Fibroblast of lung (primary cell): ENCODE measurements around the gene PBX1. TPM values are rescaled to one million over a fixed set of nuclear protein-coding genes. Genes with fewer than 3 reads are reported as not detected.

Source experiments
- DNase-seq, 2 donors: peaks; one replicate each; pipeline versions ENCODE4 v3.0.0 to v3.0.0-alpha.2; 2010; ENCODE audit warnings: low read depth in 2 of 2
- H2AFZ ChIP-seq: 2 replicates; pipeline ENCODE4 v1.5.1; 2012; ENCODE audit warnings: low read length, control low read depth, inconsistent platforms
- H3K27ac ChIP-seq: 2 replicates; pipeline ENCODE4 v1.5.1; 2011; ENCODE audit warnings: low read length, control low read depth; ENCODE audit not compliant: insufficient read depth
- H3K27me3 ChIP-seq: 2 replicates; pipeline ENCODE4 v1.5.1; 2011; ENCODE audit warnings: mild to moderate bottlenecking, low read length; ENCODE audit not compliant: control insufficient read depth, insufficient read depth
- H3K36me3 ChIP-seq: 2 replicates; pipeline ENCODE4 v1.5.1; 2011; ENCODE audit warnings: low read length; ENCODE audit not compliant: control insufficient read depth, insufficient read depth
- H3K4me1 ChIP-seq: 2 replicates; pipeline ENCODE4 v1.5.1; 2011; ENCODE audit warnings: low read length; ENCODE audit not compliant: control insufficient read depth, insufficient read depth; ENCODE audit errors: extremely low read depth
- H3K4me2 ChIP-seq: 2 replicates; pipeline ENCODE4 v1.5.1; 2011; ENCODE audit warnings: low read length, control low read depth; ENCODE audit not compliant: insufficient read depth; ENCODE audit errors: extremely low read depth
- H3K4me3 ChIP-seq, 4 experiments: fragments of 200-600 bp in 1 of 4; sonication (generic) in 1 of 4; replicated peaks in 1 of 4; 2 replicates each; pipeline ENCODE4 v1.5.1; 2011 to 2016; ENCODE audit warnings: low read length in 4 of 4, low read depth in 3 of 4, mild to moderate bottlenecking in 3 of 4, control low read depth in 2 of 4, inconsistent platforms in 1 of 4, mixed read lengths in 1 of 4; ENCODE audit not compliant: insufficient read depth in 1 of 4; ENCODE audit errors: control extremely low read depth in 1 of 4
- H3K79me2 ChIP-seq: 2 replicates; pipeline ENCODE4 v1.5.1; 2012; ENCODE audit warnings: mild to moderate bottlenecking, low read length, inconsistent platforms; ENCODE audit not compliant: control insufficient read depth, insufficient read depth
- H3K9ac ChIP-seq: 2 replicates; pipeline ENCODE4 v1.5.1; 2011; ENCODE audit warnings: mild to moderate bottlenecking, low read length, control low read depth; ENCODE audit not compliant: insufficient read depth
- H3K9me3 ChIP-seq: 2 replicates; pipeline ENCODE4 v1.5.1; 2012; ENCODE audit warnings: low read depth, low read length; ENCODE audit not compliant: control insufficient read depth, insufficient read depth
- H4K20me1 ChIP-seq: 2 replicates; pipeline ENCODE4 v1.5.1; 2011; ENCODE audit warnings: low read length; ENCODE audit not compliant: control insufficient read depth, insufficient read depth; ENCODE audit errors: extremely low read depth
- CTCF ChIP-seq, 2 donors: IDR thresholded peaks in 1 of 2; conservative IDR thresholded peaks in 1 of 2; 1 replicate in 1 of 2; 2 replicates in 1 of 2; pipeline ENCODE4 v1.5.1; 2011 to 2012; ENCODE audit warnings: low read length in 2 of 2, control low read depth in 1 of 2, inconsistent platforms in 1 of 2, low read depth in 1 of 2, mild to moderate bottlenecking in 1 of 2
- EZH2 ChIP-seq: IDR thresholded peaks from 2 replicates; pipeline ENCODE4 v1.5.1; 2012; ENCODE audit warnings: low read length, control low read depth, mild to moderate bottlenecking; ENCODE audit errors: missing control alignments
- polyA plus RNA-seq, 2 donors: library from polyadenylated mRNA; depleted of rRNA in 1 of 2; stranded (reverse) in 1 of 2; unstranded in 1 of 2; fragments of >200 nt; gene quantifications; 2 replicates each; pipeline ENCODE4 v1.2.1, GENCODE V29; 2011 to 2012; ENCODE audit warnings: missing spikeins in 1 of 2
- total RNA-seq: library from RNA; depleted of rRNA; stranded (reverse); fragments of >200 nt; gene quantifications from 2 replicates; pipeline ENCODE4 v1.2.1, GENCODE V29; 2014

PBX1 gene
- total and polyA plus RNA-seq, 2 donors (not counting 1 experiment from before 2014, with no cell fraction given) = 43.1 to 46.7 TPM

GRCh38 chr1:164662955-164663354, 104.0 kb downstream of the PBX1 start:
- no peak overlapping the region for H3K4me3 ChIP-seq
- H3K9ac ChIP-seq = no peak overlapping the region
- no peaks in the 10 kb centered on the region for H4K20me1 ChIP-seq
- H2AFZ ChIP-seq = no peak overlapping the region
- no peak overlapping the region for H3K27ac ChIP-seq
- no peak for DNase-seq
- H3K4me1 ChIP-seq = no peaks in the 10 kb centered on the region
- no peaks in the 10 kb centered on the region for H3K27me3 ChIP-seq
- H3K79me2 ChIP-seq = no peaks in the 10 kb centered on the region
- H3K36me3 ChIP-seq = no peaks in the 10 kb centered on the region
- no peak overlapping the region for H3K4me2 ChIP-seq
- no peak for TF ChIP-seq EZH2
- TF ChIP-seq CTCF (conservative IDR thresholded peaks at IDR 0.05 in 1 of 2, IDR thresholded peaks at IDR 0.05 in 1 of 2; ENCODE audit: low read depth in 1 of 2, low read length in 2 of 2) = no peak
- no peaks in the 10 kb centered on the region for H3K9me3 ChIP-seq

GRCh38 chr1:164664127-164664526, 105.1 kb downstream of the PBX1 start:
- H3K9ac ChIP-seq = no peak overlapping the region
- H3K9me3 ChIP-seq = no peaks in the 10 kb centered on the region
- no peaks in the 10 kb centered on the region for H3K79me2 ChIP-seq
- no peaks in the 10 kb centered on the region for H3K4me1 ChIP-seq
- H3K27ac ChIP-seq = no peak overlapping the region
- no peaks in the 10 kb centered on the region for H4K20me1 ChIP-seq
- H3K4me3 ChIP-seq = no peak overlapping the region
- TF ChIP-seq EZH2 (no peak), CTCF (conservative IDR thresholded peaks at IDR 0.05 in 1 of 2, IDR thresholded peaks at IDR 0.05 in 1 of 2; ENCODE audit: low read depth in 1 of 2, low read length in 2 of 2) (no peak)
- no peaks in the 10 kb centered on the region for H3K27me3 ChIP-seq
- H2AFZ ChIP-seq = no peak overlapping the region
- H3K4me2 ChIP-seq = no peak overlapping the region
- no peak for DNase-seq
- H3K36me3 ChIP-seq = no peaks in the 10 kb centered on the region

GRCh38 chr1:164667001-164667400, 108.0 kb downstream of the PBX1 start:
- no peak for TF ChIP-seq EZH2
- TF ChIP-seq CTCF (conservative IDR thresholded peaks at IDR 0.05 in 1 of 2, IDR thresholded peaks at IDR 0.05 in 1 of 2; ENCODE audit: low read depth in 1 of 2, low read length in 2 of 2) = no peak
- Histone ChIP-seq H3K4me2 (no peak overlapping the region), H3K9ac (no peak overlapping the region), H3K27ac (no peak overlapping the region), H3K79me2 (no peaks in the 10 kb centered on the region), H3K4me1 (peaks cover 5% of the 10 kb centered on the region), H3K9me3 (no peaks in the 10 kb centered on the region), H3K27me3 (no peaks in the 10 kb centered on the region), H4K20me1 (no peaks in the 10 kb centered on the region), H3K4me3 (no peak overlapping the region), H2AFZ (no peak overlapping the region), H3K36me3 (no peaks in the 10 kb centered on the region)
- no peak for DNase-seq
